ENCODE measurements around the gene GRAP2. TPM values are rescaled to one million over a fixed set of nuclear protein-coding genes. Genes with fewer than 3 reads are reported as not detected.
A peak's percentile ranks its signal among the peaks of the same experiment; 100 is the strongest.

GRAP2 gene
- total and polyA plus RNA-seq, 2 of the 8 experiments (the other 6 are each of a cell fraction or from before 2014, with no cell fraction given), result 0.08 TPM; not detected in 1

DNA sequence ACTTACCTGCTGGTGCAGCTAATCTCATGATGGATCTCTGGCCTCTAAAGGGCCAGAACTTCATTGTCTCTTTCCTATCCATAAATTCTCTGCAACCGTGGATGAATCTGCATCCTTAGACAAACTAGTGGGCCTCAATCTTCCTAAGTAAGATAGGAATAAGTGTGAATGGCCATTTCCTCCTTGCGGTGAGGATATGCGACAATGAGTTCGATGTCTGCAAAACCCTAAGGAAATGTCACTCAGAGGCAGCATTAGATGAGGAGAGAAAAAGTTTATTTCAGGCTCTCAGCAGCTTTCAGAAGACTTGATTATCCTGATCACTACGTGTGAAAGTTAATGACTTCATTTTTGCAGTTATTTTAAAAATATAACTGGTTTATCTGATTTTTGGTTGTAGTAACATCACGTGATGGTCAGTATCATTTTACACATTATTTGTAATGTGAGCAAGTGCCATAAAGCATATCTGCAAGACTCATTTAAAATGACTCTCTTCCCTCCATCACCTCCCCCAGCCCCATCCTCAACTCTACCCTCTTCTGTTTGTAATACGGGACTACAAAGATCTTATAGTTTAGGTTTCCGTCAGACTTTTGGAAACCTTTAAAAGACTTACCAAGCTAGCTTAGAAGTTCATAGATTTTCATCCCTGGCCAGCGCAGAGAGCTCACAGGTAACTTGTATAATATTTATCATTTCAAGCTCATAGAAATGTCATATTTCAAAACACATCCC is 10.2 kb downstream of the GRAP2 start:
- Histone ChIP-seq H3K79me1 (ENCODE audit: low read depth, low read length) (no peaks in the 10 kb centered on the region), H3K4me1 (replicated peaks in 1 of 4; ENCODE audit: control insufficient read depth in 3 of 4, insufficient read depth in 4 of 4, low read length in 3 of 4) (peaks cover 0 to 7% (median 1%) of the 10 kb centered on the region in 4 experiments; a peak in 6 of 7 replicates), H3K4me2 (ENCODE audit: insufficient read depth in 1 of 2, low read depth in 2 of 2, low read length in 2 of 2) (no peak overlapping the region), H2AK5ac (ENCODE audit: low read depth, low read length) (no peak overlapping the region), H3K9me3 (ENCODE audit: insufficient read depth in 2 of 2, low read depth in 1 of 2, low read length in 1 of 2) (no peaks in the 10 kb centered on the region; a peak in 1 of 4 replicates), H3K36me3 (ENCODE audit: control insufficient read depth in 2 of 4, insufficient read depth in 4 of 4, low read length in 3 of 4) (no peaks in the 10 kb centered on the region), H2BK120ac (replicated peaks; ENCODE audit: low read depth, low read length) (no peak overlapping the region), H2AFZ (ENCODE audit: low read length) (0 out of 2 replicates have a peak overlapping the region, but pooled peaks have one; percentile 14), H2BK5ac (ENCODE audit: low read depth, low read length) (no peak overlapping the region), H4K20me1 (replicated peaks in 1 of 2; ENCODE audit: control insufficient read depth in 1 of 2, insufficient read depth in 2 of 2, low read length in 2 of 2) (no peaks in the 10 kb centered on the region), H4K5ac (ENCODE audit: insufficient read length, low read depth, low read length) (no peak overlapping the region), H4K91ac (replicated peaks; ENCODE audit: insufficient read length, low read length) (no peak overlapping the region), H3K79me2 (ENCODE audit: control insufficient read depth in 1 of 2, insufficient read depth in 2 of 2, low read length in 2 of 2) (no peaks in the 10 kb centered on the region), H3K4me3 (ENCODE audit: extremely low read depth in 1 of 4, insufficient read depth in 2 of 4, low read depth in 3 of 4, low read length in 4 of 4) (no peak overlapping the region), H3K27ac (ENCODE audit: low read depth, low read length) (no peak overlapping the region), H3K18ac (ENCODE audit: extremely low read depth, low read length) (no peak overlapping the region), H2BK15ac (ENCODE audit: low read length) (no peak overlapping the region), H3K9ac (replicated peaks in 1 of 4; ENCODE audit: extremely low read depth in 1 of 4, low read depth in 3 of 4, low read length in 3 of 4) (no peak overlapping the region), H3K56ac (replicated peaks; ENCODE audit: insufficient read length, low read depth, low read length) (no peak overlapping the region), H2BK20ac (ENCODE audit: low read length) (no peak overlapping the region), H3K23ac (ENCODE audit: insufficient read length) (no peak overlapping the region), H4K8ac (ENCODE audit: extremely low read depth, insufficient read depth, low read length) (no peak overlapping the region), H3K14ac (ENCODE audit: insufficient read length) (no peak overlapping the region), H3K27me3 (replicated peaks in 1 of 4; ENCODE audit: control insufficient read depth in 3 of 4, extremely low read depth in 1 of 4, insufficient read depth in 3 of 4, low read length in 3 of 4) (peaks cover 0 to 1% (median 0%) of the 10 kb centered on the region in 4 experiments; a peak in 1 of 7 replicates), H2BK12ac (ENCODE audit: low read depth, low read length) (no peak overlapping the region), H3K23me2 (ENCODE audit: low read depth, low read length) (no peaks in the 10 kb centered on the region), H3K4ac (replicated peaks; ENCODE audit: insufficient read length, low read depth, low read length) (no peak overlapping the region)
- CTCF ChIA-PET (ENCODE audit: partially characterized antibody), result interaction anchor here (0.9 to 1.5 kb wide), 2 partner anchors 15 to 43 kb away, joined by 4 to 5 read pairs; no protein-coding TSS in a partner anchor
- POLR2A ChIA-PET (ENCODE audit: partially characterized antibody), result no interaction called here
- FAIRE-seq (no peak), DNase-seq (ENCODE audit: low read depth in 1 of 2, low spot score in 2 of 2) (no peak)
- WGBS, 2 experiments (ENCODE audit: extremely low coverage in 1 of 2, insufficient coverage in 1 of 2, insufficient read length in 1 of 2, insufficient replicate concordance in 2 of 2, low coverage in 1 of 2, low lambda C conversion rate in 2 of 2, missing lambda C conversion rate in 1 of 2), result 93% methylated on average over 9 of the region's 9 CpGs; no CpG with 5 or more reads in 1 of the 2 experiments
- TF ChIP-seq HDAC2 (IDR thresholded peaks at IDR 0.05; ENCODE audit: borderline replicate concordance in 1 of 2, low read depth in 2 of 2, low read length in 2 of 2) (no peak), KDM5A (IDR thresholded peaks at IDR 0.05; ENCODE audit: low read length) (no peak), CBX5 (IDR thresholded peaks at IDR 0.05; ENCODE audit: low read depth, low read length) (no peak), TAF1 (IDR thresholded peaks at IDR 0.05; ENCODE audit: low read depth, low read length) (no peak), SAP30 (IDR thresholded peaks at IDR 0.05; ENCODE audit: insufficient read depth, insufficient replicate concordance, low read length) (no peak), BACH1 (IDR thresholded peaks at IDR 0.05; ENCODE audit: low read length) (no peak), GTF2F1 (IDR thresholded peaks at IDR 0.05; ENCODE audit: borderline replicate concordance, low read depth, low read length) (no peak), BCL11A (IDR thresholded peaks at IDR 0.05; ENCODE audit: low read depth in 2 of 2, low read length in 2 of 2) (no peak), SP1 (IDR thresholded peaks at IDR 0.05; ENCODE audit: low read depth, low read length) (no peak)
- TF ChIP-seq, protein P1, sequence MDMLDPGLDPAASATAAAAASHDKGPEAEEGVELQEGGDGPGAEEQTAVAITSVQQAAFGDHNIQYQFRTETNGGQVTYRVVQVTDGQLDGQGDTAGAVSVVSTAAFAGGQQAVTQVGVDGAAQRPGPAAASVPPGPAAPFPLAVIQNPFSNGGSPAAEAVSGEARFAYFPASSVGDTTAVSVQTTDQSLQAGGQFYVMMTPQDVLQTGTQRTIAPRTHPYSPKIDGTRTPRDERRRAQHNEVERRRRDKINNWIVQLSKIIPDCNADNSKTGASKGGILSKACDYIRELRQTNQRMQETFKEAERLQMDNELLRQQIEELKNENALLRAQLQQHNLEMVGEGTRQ (IDR thresholded peaks at IDR 0.05; ENCODE audit: low read length), result no peak

Measured in H1 (cell line).